HEK293 (cell line): ENCODE data around the gene SLC22A14.

ENCODE experiments used
- CTCF ChIA-PET: fragments of 350-600 bp; formaldehyde crosslinking; extraction: SDS; loops from one replicate; lab custom pipeline; 2021; ENCODE audit warnings: antibody characterized with exemption; lab: Yijun Ruan, JAX
- POLR2A ChIA-PET: fragments of 300-600 bp; formaldehyde crosslinking; extraction: SDS; loops from one replicate; lab custom pipeline; 2020; ENCODE audit warnings: antibody characterized with exemption, inconsistent platforms; lab: Yijun Ruan, JAX
- H3K27ac ChIP-seq: fragments of 200-500 bp; sonication (Bioruptor generic); 2 replicates; pipeline ENCODE4 v1.5.1; 2014; ENCODE audit warnings: low read depth, low read length, control low read depth, inconsistent platforms; ENCODE audit errors: extremely low read depth
- H3K36me3 ChIP-seq, 2 experiments: fragments of 200-500 bp in 1 of 2; sonication (Bioruptor generic) in 1 of 2; 1 replicate in 1 of 2; 2 replicates in 1 of 2; pipeline ENCODE4 v1.5.1; 2014 to 2017; ENCODE audit warnings: inconsistent platforms in 2 of 2, low read length in 2 of 2; ENCODE audit not compliant: control insufficient read depth in 2 of 2, insufficient read depth in 1 of 2
- H3K4me1 ChIP-seq: fragments of 200-500 bp; sonication (Bioruptor generic); 2 replicates; pipeline ENCODE4 v1.5.1; 2014; ENCODE audit warnings: mild to moderate bottlenecking, low read length, inconsistent platforms; ENCODE audit not compliant: control insufficient read depth, insufficient read depth
- H3K4me3 ChIP-seq: 2 replicates; pipeline ENCODE4 v1.5.1; 2011; ENCODE audit warnings: low read depth, mild to moderate bottlenecking, control low read depth, low read length, moderate library complexity
- H3K9me3 ChIP-seq: fragments of 200-500 bp; sonication (Bioruptor generic); 2 replicates; pipeline ENCODE4 v1.5.1; 2014; ENCODE audit warnings: low read depth, low read length, inconsistent platforms; ENCODE audit not compliant: control insufficient read depth, insufficient read depth
- IKZF3 ChIP-seq: fragments of 450-650 bp; IDR thresholded peaks from 2 replicates; pipeline ENCODE4 v1.5.0; 2018; ENCODE audit warnings: missing biosample characterization, mild to moderate bottlenecking, missing genetic modification characterization, moderate library complexity
- KLF1 ChIP-seq: fragments of 450-650 bp; formaldehyde crosslinking; IDR thresholded peaks from 2 replicates; pipeline ENCODE4 v1.5.1; 2016; ENCODE audit warnings: missing biosample characterization, missing genetic modification characterization
- PRDM10 ChIP-seq: fragments of 450-650 bp; formaldehyde crosslinking; IDR thresholded peaks from 2 replicates; pipeline ENCODE4 v1.5.1; 2016; ENCODE audit warnings: missing biosample characterization, missing genetic modification characterization
- SETDB1 ChIP-seq: IDR thresholded peaks from one replicate; pipeline ENCODE4 v1.6.1; 2017; ENCODE audit warnings: mild to moderate bottlenecking, low read length, moderate library complexity, mixed read lengths; ENCODE audit not compliant: insufficient read length
- ZBTB48 ChIP-seq: fragments of 450-650 bp; formaldehyde crosslinking; IDR thresholded peaks from 2 replicates; pipeline ENCODE4 v1.5.1; 2016; ENCODE audit warnings: missing biosample characterization, missing genetic modification characterization
- ZEB2 ChIP-seq: fragments of 450-650 bp; formaldehyde crosslinking; IDR thresholded peaks from 2 replicates; pipeline ENCODE4 v1.5.1; 2016; ENCODE audit warnings: missing biosample characterization, missing genetic modification characterization
- ZNF184 ChIP-seq: fragments of 450-650 bp; IDR thresholded peaks from 2 replicates; pipeline ENCODE4 v1.5.1; 2018; ENCODE audit warnings: missing biosample characterization, mild to moderate bottlenecking, missing genetic modification characterization
- ZNF560 ChIP-seq: fragments of 450-650 bp; formaldehyde crosslinking; IDR thresholded peaks from 2 replicates; pipeline ENCODE4 v1.5.1; 2017; ENCODE audit warnings: missing biosample characterization, missing genetic modification characterization, borderline replicate concordance
- ZNF654 ChIP-seq: fragments of 450-650 bp; formaldehyde crosslinking; IDR thresholded peaks from 2 replicates; pipeline ENCODE4 v1.5.1; 2016; ENCODE audit warnings: low read depth, missing biosample characterization, missing genetic modification characterization
- ZNF664 ChIP-seq: fragments of 450-650 bp; formaldehyde crosslinking; IDR thresholded peaks from 2 replicates; pipeline ENCODE4 v1.5.1; 2016; ENCODE audit warnings: missing biosample characterization, missing genetic modification characterization
- ZSCAN5A ChIP-seq: fragments of 450-650 bp; formaldehyde crosslinking; IDR thresholded peaks from 2 replicates; pipeline ENCODE4 v1.5.1; 2016; ENCODE audit warnings: missing biosample characterization, missing genetic modification characterization

Gene SLC22A14

GRCh38 chr3:38335263-38335662, 53.2 kb downstream of the SLC22A14 start:
- H3K4me1 ChIP-seq, result no peaks in the 10 kb centered on the region
- ChIA-PET CTCF (interaction anchor here (0.9 kb wide), 1 partner anchor 11 kb away, joined by 4 read pairs; the partner anchor contains the start of gene XYLB), POLR2A (no interaction called here)
- no peak overlapping the region for H3K27ac ChIP-seq
- H3K4me3 ChIP-seq, result no peak overlapping the region
- no peaks in the 10 kb centered on the region for H3K9me3 ChIP-seq
- TF ChIP-seq IKZF3 (tag by site-specific recombination) (no peak), ZSCAN5A (tag by site-specific recombination) (no peak), KLF1 (tag by site-specific recombination) (no peak), ZNF184 (tag by site-specific recombination) (no peak)
- TF ChIP-seq, all 188 proteins: peak for 0
- H3K36me3 ChIP-seq, result no peaks in the 10 kb centered on the region

GRCh38 chr3:38337703-38338102, 55.6 kb downstream of the SLC22A14 start:
- POLR2A ChIA-PET, result no interaction called here
- no peak overlapping the region for H3K27ac ChIP-seq
- no peaks in the 10 kb centered on the region for H3K9me3 ChIP-seq
- TF ChIP-seq PRDM10 (tag by site-specific recombination) (no peak), ZNF560 (tag by site-specific recombination) (no peak), ZNF664 (tag by site-specific recombination) (no peak), ZEB2 (tag by site-specific recombination) (no peak)
- H3K4me1 ChIP-seq, result no peaks in the 10 kb centered on the region
- H3K36me3 ChIP-seq, result no peaks in the 10 kb centered on the region
- no peak overlapping the region for H3K4me3 ChIP-seq
- CTCF ChIA-PET, result no interaction called here

- no peaks in the 10 kb centered on the region for H3K9me3 ChIP-seq
- no peaks in the 10 kb centered on the region for H3K4me1 ChIP-seq
- peak; percentile 69 for TF ChIP-seq SETDB1
- peak; percentile 12; the same call in 1 of the 2 replicates for TF ChIP-seq ZNF654
- TF ChIP-seq ZBTB48 (tag by site-specific recombination), result no peak
- H3K27ac ChIP-seq, result no peak overlapping the region
- ChIA-PET CTCF (interaction anchor here (0.7 to 0.8 kb wide), 2 partner anchors 18 to 137 kb away, joined by 3 to 5 read pairs; no protein-coding TSS in a partner anchor), POLR2A (no interaction called here)
- H3K4me3 ChIP-seq, result no peak overlapping the region
- peaks cover 0 to 11% of the 10 kb centered on the region in 2 experiments; a peak in 1 of 3 replicates for H3K36me3 ChIP-seq
These were observed 61.9 kb downstream of the SLC22A14 start for GRCh38 chr3:38343797-38344594.
